Hippocampal formation (tissue), 2 donors: Measurements from ENCODE around the gene RBM7.

Experiments used
- DNase-seq, 2 donors: peaks; one replicate each; lab custom pipeline; 2025; lab: John Stamatoyannopoulos, UW

RBM7 gene

DNA sequence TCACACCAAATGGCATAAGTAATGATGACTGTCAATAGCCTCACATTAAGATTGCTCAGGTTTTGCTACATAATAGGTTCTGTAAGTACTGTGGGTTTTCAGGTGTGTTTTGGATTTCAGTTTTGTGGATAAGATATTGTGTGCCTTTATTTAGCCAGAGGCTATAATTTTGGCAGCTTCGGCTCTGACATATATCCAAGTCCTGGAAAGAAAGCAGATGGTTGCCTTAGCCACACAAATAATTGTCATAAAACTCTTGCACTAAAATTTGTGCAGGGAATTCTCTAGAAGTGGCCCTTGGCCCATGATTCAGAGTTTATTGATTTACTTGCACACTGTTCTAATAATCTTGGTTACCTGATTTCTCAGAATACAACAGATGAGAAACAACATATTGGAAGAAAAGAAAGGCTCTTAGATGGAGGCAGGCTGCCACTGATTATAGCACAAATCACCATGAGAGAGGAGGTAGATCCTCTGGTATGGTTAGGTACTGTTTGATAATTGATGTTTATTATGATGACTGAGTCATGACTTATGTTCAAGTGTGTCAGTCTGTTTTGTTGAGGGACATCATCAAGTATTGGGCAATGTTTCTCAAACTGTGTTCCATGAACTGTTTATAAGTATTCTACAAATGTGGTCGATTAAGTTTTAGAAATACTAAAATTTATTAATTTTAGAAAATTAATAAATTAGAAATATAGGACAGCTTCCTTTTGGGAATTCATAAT is 48.5 kb downstream of the RBM7 start:
- no peak for DNase-seq

DNA sequence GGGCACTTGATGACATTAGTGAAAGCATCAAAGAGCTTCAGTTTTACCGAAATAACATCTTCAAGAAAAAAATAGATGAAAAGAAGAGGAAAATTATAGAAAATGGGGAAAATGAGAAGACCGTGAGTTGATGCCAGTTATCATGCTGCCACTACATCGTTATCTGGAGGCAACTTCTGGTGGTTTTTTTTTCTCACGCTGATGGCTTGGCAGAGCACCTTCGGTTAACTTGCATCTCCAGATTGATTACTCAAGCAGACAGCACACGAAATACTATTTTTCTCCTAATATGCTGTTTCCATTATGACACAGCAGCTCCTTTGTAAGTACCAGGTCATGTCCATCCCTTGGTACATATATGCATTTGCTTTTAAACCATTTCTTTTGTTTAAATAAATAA is 49.4 kb downstream of the RBM7 start:
- no peak for DNase-seq

DNA sequence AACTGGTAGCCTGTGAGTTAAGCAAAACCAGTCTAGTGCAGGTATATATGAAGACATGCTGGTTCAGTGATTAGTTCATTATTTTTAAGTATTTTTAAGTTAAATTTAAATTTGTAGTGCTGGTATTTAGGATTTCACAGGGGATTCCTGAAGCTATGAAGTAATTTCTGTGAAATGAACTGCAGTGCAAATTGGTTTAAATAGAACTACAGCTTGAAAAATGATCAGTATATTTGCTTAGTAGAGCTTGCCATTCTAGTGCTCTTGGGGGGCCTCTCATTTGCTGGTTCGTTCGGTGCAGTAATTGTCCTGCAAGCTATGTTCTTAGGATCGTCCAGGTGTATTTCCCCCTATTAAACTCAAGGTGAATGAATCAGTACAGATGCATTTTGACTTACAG is 51.9 kb downstream of the RBM7 start:
- DNase-seq, result no peak
